DND-41 (cell line): ENCODE data around the gene ARF1.

Experiments used
- CTCF ChIP-seq: IDR thresholded peaks from 2 replicates; pipeline ENCODE4 v1.5.1; 2012; ENCODE audit warnings: borderline replicate concordance, low read length, moderate library complexity, mild to moderate bottlenecking; ENCODE audit not compliant: poor library complexity, severe bottlenecking; ENCODE audit errors: extremely low read depth
- EZH2 ChIP-seq: IDR thresholded peaks from 3 replicates; pipeline ENCODE4 v1.6.1; 2012; ENCODE audit warnings: borderline replicate concordance, low read depth, mild to moderate bottlenecking, moderate library complexity, low read length, inconsistent platforms; ENCODE audit not compliant: severe bottlenecking

- TF ChIP-seq EZH2 (no peak), CTCF (no peak)
These were observed 19.0 kb upstream of the ARF1 start for GRCh38 chr1:228063251-228064191.
